ENCODE results near the gene CHMP3. TPM values are rescaled to one million over a fixed set of nuclear protein-coding genes. Genes with fewer than 3 reads are reported as not detected.

Gene CHMP3
- total RNA-seq, 5 donors from 2014 or later (not counting 1 experiment from before 2014, with no cell fraction given): 65.0 to 82.5 (median 68.5) TPM

GRCh38 chr2:86455181-86455580 lies 108.1 kb downstream of the CHMP3 start:
- Mint-ChIP-seq H3K9me3 (no peaks in the 10 kb centered on the region), H3K27ac (no peak overlapping the region), H3K27me3 (no peaks in the 10 kb centered on the region), H3K4me3 (no peak overlapping the region), H3K4me1 (peaks cover 17 to 41% (median 34%) of the 10 kb centered on the region in 3 donors), H3K36me3 (peaks cover 75% of the 10 kb centered on the region)
- no peak for DNase-seq
- no peak overlapping the region for H3K27ac ChIP-seq (ENCODE audit: low read length)
- peaks cover 6 to 96% of the 10 kb centered on the region in 2 donors for H3K36me3 ChIP-seq (ENCODE audit: control insufficient read depth in 2 of 2, extremely low read depth in 1 of 2, insufficient read depth in 1 of 2, low read length in 1 of 2)
- POLR2A ChIA-PET: interaction anchor here (0.6 to 0.7 kb wide), 2 partner anchors 13 kb away, joined by 4 to 5 read pairs; no protein-coding TSS in a partner anchor
- no peaks in the 10 kb centered on the region for H3K4me1 ChIP-seq (ENCODE audit: control insufficient read depth in 1 of 2, extremely low read depth in 1 of 2, insufficient read depth in 2 of 2, low read length in 2 of 2)
- CTCF ChIA-PET: interaction anchor here (0.7 to 2.4 kb wide), 3 partner anchors 13 to 723 kb away, joined by 3 to 7 read pairs (median 3); partner anchors contain the start of gene KDM3A (in 1 of the 2)
- H3K9me3 ChIP-seq: no peaks in the 10 kb centered on the region
- no peak for ATAC-seq (replicated peaks in 1 of 4)
- WGBS (ENCODE audit: insufficient coverage): no CpG with 5 or more reads among the region's 5 CpGs
- H3K27me3 ChIP-seq (replicated peaks in 1 of 2; ENCODE audit: control insufficient read depth in 2 of 2, extremely low read depth in 1 of 2, insufficient read depth in 2 of 2, low read length in 1 of 2): no peaks in the 10 kb centered on the region
- H3K4me3 ChIP-seq (ENCODE audit: control insufficient read depth in 1 of 2, extremely low read depth in 1 of 2, low read length in 1 of 2): no peak overlapping the region

DNA sequence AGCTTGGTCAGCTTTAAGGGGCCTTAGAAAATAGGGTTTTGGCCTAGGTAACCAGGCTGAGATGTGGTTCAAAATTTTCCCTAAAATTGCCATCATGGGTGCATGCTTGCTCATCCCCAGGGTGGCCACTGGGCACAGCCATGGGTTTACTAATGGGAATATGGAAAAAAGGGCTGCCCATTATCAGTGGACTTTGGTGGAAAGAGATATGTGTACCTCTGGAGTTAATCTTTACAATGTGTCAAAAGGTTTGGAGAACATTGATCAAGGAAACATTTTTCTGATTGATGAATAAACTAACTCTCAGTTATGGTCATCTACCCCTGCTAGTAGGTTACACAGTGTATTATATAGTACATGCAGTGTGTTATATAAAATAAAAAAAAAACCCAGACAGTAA lies 109.0 kb downstream of the CHMP3 start:
- no peak overlapping the region for H3K4me3 Mint-ChIP-seq
- no peaks in the 10 kb centered on the region for H3K27me3 Mint-ChIP-seq
- CTCF ChIA-PET: interaction anchor here in 1 of 2 donors (0.6 kb wide), 1 partner anchor 34 kb away, joined by 3 read pairs; no protein-coding TSS in a partner anchor
- Histone ChIP-seq H3K4me3 (ENCODE audit: control insufficient read depth in 1 of 2, extremely low read depth in 1 of 2, low read length in 1 of 2) (no peak overlapping the region), H3K27ac (ENCODE audit: low read length) (no peak overlapping the region), H3K27me3 (replicated peaks in 1 of 2; ENCODE audit: control insufficient read depth in 2 of 2, extremely low read depth in 1 of 2, insufficient read depth in 2 of 2, low read length in 1 of 2) (no peaks in the 10 kb centered on the region), H3K4me1 (ENCODE audit: control insufficient read depth in 1 of 2, extremely low read depth in 1 of 2, insufficient read depth in 2 of 2, low read length in 2 of 2) (peaks cover 0 to 2% of the 10 kb centered on the region in 2 experiments), H3K9me3 (no peaks in the 10 kb centered on the region), H3K36me3 (ENCODE audit: control insufficient read depth in 2 of 2, extremely low read depth in 1 of 2, insufficient read depth in 1 of 2, low read length in 1 of 2) (peaks cover 5 to 96% of the 10 kb centered on the region in 2 donors)
- peaks cover 74% of the 10 kb centered on the region for H3K36me3 Mint-ChIP-seq
- DNase-seq (no peak), ATAC-seq (replicated peaks in 1 of 4) (no peak)
- POLR2A ChIA-PET: no interaction called here
- H3K27ac Mint-ChIP-seq: no peak overlapping the region
- no peaks in the 10 kb centered on the region for H3K9me3 Mint-ChIP-seq
- peaks cover 24 to 43% (median 39%) of the 10 kb centered on the region in 3 donors for H3K4me1 Mint-ChIP-seq

GRCh38 chr2:86453836-86454235 lies 109.4 kb downstream of the CHMP3 start:
- Mint-ChIP-seq H3K36me3 (peaks cover 74% of the 10 kb centered on the region), H3K4me1 (peaks cover 25 to 46% (median 41%) of the 10 kb centered on the region in 3 donors), H3K9me3 (no peaks in the 10 kb centered on the region), H3K27ac (no peak overlapping the region), H3K27me3 (no peaks in the 10 kb centered on the region), H3K4me3 (no peak overlapping the region)
- H3K27me3 ChIP-seq (replicated peaks in 1 of 2; ENCODE audit: control insufficient read depth in 2 of 2, extremely low read depth in 1 of 2, insufficient read depth in 2 of 2, low read length in 1 of 2): no peaks in the 10 kb centered on the region
- ChIA-PET CTCF (interaction anchor here in 1 of 2 donors (0.6 kb wide), 1 partner anchor 33 kb away, joined by 3 read pairs; no protein-coding TSS in a partner anchor), POLR2A (no interaction called here)
- peaks cover 0 to 2% of the 10 kb centered on the region in 2 experiments for H3K4me1 ChIP-seq (ENCODE audit: control insufficient read depth in 1 of 2, extremely low read depth in 1 of 2, insufficient read depth in 2 of 2, low read length in 2 of 2)
- ATAC-seq (replicated peaks in 1 of 4) (no peak), DNase-seq (no peak)
- no peak overlapping the region for H3K4me3 ChIP-seq (ENCODE audit: control insufficient read depth in 1 of 2, extremely low read depth in 1 of 2, low read length in 1 of 2)
- H3K27ac ChIP-seq (ENCODE audit: low read length): no peak overlapping the region
- H3K9me3 ChIP-seq: no peaks in the 10 kb centered on the region
- no CpG with 5 or more reads among the region's 2 CpGs for WGBS (ENCODE audit: insufficient coverage)
- peaks cover 5 to 92% of the 10 kb centered on the region in 2 donors for H3K36me3 ChIP-seq (ENCODE audit: control insufficient read depth in 2 of 2, extremely low read depth in 1 of 2, insufficient read depth in 1 of 2, low read length in 1 of 2)

Other genes starting within 250 kb of the CHMP3 start
- gene REEP1, start 225.8 kb downstream of the CHMP3 start, total RNA-seq: 1 to 10 TPM in 1 of 5 donors, under 1 TPM in 3, not detected in 1; 0.12 to 1.0 (median 0.18) TPM
- gene KDM3A, start 122.1 kb downstream of the CHMP3 start, total RNA-seq: 100 to 1,000 TPM; 140 to 168 (median 145) TPM
- 10 to 100 TPM; 30.3 to 65.1 (median 32.7) TPM for gene RNF103, start 60.4 kb upstream of the CHMP3 start, total RNA-seq
- 10 to 100 TPM; 27.0 to 37.3 (median 31.7) TPM for gene RMND5A, start 156.8 kb upstream of the CHMP3 start, total RNA-seq
- gene CD8A, start 227.5 kb upstream of the CHMP3 start, total RNA-seq: 100 to 1,000 TPM in 4 of 5 donors, 10 to 100 TPM in 1; 92.1 to 194 (median 158) TPM